NCI-H2227 (cell line): Measurements from ENCODE around the gene PTX4.
"Not testable (repeated sequence)": the region's sequence is repeated elsewhere in the genome, so short reads cannot be mapped to it uniquely, and the experiment has no call there.

Source experiments
- DNase-seq: peaks from one replicate; lab custom pipeline; 2025; ENCODE audit not compliant: unreplicated experiment; lab: John Stamatoyannopoulos, UW

Gene PTX4

GRCh38 chr16:1447965-1448364 is 40.8 kb downstream of the PTX4 start:
- DNase-seq, result no peak

DNA sequence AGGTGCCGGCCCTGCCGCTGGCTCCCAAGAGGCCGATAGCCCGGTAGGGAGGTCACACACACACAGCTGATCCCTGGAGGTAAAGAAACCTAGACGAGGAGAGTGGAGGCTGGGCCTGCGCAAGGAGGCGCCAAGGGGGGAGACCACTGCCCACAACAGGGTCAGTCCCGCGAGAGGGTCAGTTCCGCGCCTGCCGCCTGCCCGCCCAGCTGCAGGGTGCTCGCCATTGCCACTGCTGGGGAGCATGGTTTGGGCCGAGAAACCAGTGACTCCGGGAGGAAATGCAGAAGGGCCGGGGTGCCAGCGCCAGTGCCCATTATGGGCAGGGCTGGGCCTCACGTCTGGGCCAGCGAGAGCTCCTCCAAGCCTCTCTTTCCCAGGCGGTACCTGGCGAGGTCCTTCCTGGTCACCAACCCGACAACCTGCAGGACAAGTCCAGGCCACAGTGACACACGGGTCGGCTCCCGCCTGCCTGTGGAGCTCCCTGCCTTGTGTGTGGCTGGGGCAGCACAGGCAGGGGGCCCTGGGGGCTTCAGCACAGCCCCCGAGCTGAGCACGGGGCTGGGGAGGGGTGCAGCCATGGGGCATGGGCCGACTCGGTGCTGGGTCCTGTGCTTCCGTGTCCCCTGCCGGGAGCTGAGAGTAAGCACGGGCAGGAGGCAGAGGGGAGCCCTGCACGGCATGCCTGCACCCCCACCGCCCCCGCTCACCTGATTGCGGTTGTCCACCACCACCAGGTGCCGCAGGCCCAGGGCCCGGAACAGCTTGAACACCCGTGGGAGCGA is 42.3 kb downstream of the PTX4 start:
- no peak for DNase-seq

GRCh38 chr16:1445518-1446203 is 43.1 kb downstream of the PTX4 start:
- no peak for DNase-seq

GRCh38 chr16:1444730-1445517 is 43.8 kb downstream of the PTX4 start:
- DNase-seq, result no peak

DNA sequence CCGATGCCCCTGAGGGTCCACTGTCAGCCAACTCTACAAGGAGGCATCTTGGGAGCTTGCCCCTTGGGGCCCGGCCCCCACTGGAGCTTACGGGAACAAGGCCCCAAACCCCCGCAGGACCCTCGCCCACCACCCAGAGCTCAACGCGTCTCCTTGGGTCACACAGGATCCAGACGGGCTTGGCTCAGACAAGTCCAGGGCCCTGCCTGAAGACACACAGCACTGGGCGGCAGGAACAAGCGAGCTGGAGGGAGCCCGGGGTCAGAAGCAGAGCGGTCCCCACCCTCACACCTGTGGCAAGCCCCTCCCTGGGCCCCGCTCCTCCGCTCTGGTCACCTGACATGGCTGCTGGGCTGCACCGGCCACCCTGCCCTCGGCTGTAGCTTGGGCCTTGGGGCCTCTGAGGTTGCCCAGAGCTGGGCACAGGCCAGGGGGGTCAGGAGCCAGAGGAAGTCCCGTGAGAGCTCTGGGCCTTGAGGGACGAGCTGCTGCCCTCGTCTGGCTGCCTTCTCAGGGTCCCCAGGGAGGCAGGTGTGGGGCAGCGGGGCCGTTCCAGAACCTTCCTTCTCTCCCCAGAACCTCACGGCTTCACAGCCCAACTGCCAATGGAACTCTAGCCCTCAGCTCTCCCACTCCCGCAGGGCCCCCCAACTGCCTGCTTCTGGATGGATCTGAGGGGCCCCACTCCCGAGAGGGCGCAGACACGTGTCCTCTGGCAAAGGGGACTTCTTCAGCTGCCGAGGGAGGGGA is 44.6 kb downstream of the PTX4 start, which contains the start of gene CCDC154:
Gene CCDC154 (minus strand): TSS at position 577 of the 750 bp plus-strand sequence. CDS start 234 bp downstream, at position 343.
- DNase-seq, result no peak

GRCh38 chr16:1443403-1443973 is 45.3 kb downstream of the PTX4 start:
- no peak for DNase-seq

GRCh38 chr16:1442697-1443096 is 46.0 kb downstream of the PTX4 start:
- no peak for DNase-seq

DNA sequence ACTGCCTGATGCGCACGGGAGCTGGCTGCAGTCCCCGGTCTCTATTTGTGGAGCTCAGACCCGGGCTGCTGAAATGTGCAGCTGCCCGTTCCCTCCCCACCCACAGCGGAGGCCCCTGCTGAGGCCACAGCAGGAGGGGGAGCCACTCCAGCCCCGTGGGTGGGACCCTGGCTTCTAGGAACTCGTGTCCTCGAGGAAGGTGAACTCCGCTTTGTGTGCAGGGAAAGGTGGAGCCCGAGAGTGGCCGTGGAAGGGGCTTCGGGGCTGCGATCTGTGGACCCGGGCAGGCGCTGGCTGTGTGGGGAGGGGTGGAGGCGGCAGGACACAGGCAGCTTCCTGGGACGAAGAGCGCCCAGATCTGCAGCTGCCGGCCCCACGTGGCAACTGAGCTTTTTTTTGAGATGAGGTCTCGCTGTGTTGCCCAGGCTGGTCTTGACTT is 47.3 kb downstream of the PTX4 start:
- no peak for DNase-seq

- not testable (repeated sequence) for DNase-seq
Measured at GRCh38 chr16:1439699-1440074, 49.1 kb downstream of the PTX4 start.

DNA sequence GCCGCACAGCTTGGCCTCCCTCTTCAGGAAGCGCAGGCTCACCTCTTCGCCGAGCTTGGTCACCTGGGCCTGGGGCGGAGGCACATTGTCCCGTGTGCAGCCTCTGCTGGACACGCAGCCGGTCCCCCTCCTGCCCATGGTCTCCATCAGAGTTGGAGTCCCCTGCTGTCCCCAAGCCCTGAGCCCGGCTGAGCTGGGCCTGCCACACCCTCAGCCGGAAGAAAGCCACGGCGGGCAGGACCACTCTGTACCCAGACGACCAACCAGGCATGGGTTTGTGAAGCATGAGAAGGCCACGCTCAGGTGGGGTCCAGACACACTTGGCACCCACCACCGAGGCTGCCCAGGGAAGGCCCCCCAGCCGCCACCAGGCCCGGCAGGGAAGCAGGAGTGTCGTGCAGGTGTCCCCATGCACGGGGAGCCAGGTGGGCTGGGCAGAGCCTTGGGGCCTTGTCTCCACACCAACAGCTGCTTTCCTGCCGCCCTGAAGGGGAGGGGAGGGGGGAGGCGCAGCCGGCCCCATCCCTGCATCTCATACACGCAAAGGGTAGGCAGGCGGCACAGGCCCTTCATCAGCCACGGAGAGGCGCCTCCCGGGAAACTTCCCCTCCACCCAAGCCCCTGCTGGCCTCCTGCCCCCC is 49.6 kb downstream of the PTX4 start:
- DNase-seq, result no peak

GRCh38 chr16:1438229-1439057 is 50.3 kb downstream of the PTX4 start:
- no peak for DNase-seq

GRCh38 chr16:1437606-1438005 is 51.1 kb downstream of the PTX4 start:
- no peak for DNase-seq

- DNase-seq, result no peak
Measured at GRCh38 chr16:1436731-1437355, 51.9 kb downstream of the PTX4 start.

GRCh38 chr16:1435921-1436697 is 52.6 kb downstream of the PTX4 start:
- no peak for DNase-seq
